Stimulated activated naive CD8-positive, alpha-beta T cell treated with anti-CD3 and anti-CD28 coated beads, Interleukin-15, Interleukin-2, amounts not matched to agents 100 ng/mL and 50 ng/mL, for 24 hours (primary cell): ENCODE data around the gene ASTN2.

Experiments used
- H3K27ac Mint-ChIP-seq: one replicate; pipeline ENCODE4 v1.8.0; 2021; ENCODE audit warnings: mild to moderate bottlenecking, mixed read lengths
- H3K27me3 Mint-ChIP-seq: one replicate; pipeline ENCODE4 v1.8.0; 2021; ENCODE audit warnings: mixed read lengths
- H3K36me3 Mint-ChIP-seq: one replicate; pipeline ENCODE4 v1.8.0; 2021; ENCODE audit warnings: low read depth, mixed read lengths
- H3K4me1 Mint-ChIP-seq: one replicate; pipeline ENCODE4 v1.8.0; 2021; ENCODE audit warnings: low read depth, mixed read lengths
- H3K4me3 Mint-ChIP-seq: one replicate; pipeline ENCODE4 v1.8.0; 2021; ENCODE audit warnings: mild to moderate bottlenecking, mixed read lengths
- H3K9me3 Mint-ChIP-seq: one replicate; pipeline ENCODE4 v1.8.0; 2021; ENCODE audit warnings: mixed read lengths

Gene ASTN2

GRCh38 chr9:117035546-117035945 lies 379.3 kb downstream of the ASTN2 start:
- Mint-ChIP-seq H3K4me3 (no peak overlapping the region), H3K9me3 (peaks cover 7% of the 10 kb centered on the region), H3K27ac (no peak overlapping the region), H3K36me3 (no peaks in the 10 kb centered on the region), H3K4me1 (no peaks in the 10 kb centered on the region), H3K27me3 (no peaks in the 10 kb centered on the region)

DNA sequence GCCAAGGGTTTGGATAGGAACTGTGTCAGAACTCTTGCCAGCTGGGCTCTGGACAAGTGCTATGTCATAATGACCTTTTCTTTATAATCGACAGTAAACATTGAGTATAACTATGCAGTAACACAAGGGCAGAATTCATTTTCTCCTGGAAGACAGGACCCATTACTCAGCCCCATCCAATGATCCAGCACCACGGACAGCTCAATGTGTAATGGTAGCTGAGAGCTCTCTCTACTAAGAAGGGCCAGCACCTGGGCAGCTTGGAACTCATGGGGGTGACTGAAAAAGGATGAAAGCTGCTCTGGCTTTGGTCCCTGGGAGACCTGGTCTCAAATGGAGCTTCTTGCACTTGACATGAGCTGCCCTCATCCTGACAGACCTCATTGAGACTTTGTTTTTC lies 380.0 kb downstream of the ASTN2 start:
- H3K9me3 Mint-ChIP-seq = peaks cover 7% of the 10 kb centered on the region
- H3K4me1 Mint-ChIP-seq = no peaks in the 10 kb centered on the region
- H3K4me3 Mint-ChIP-seq = no peak overlapping the region
- H3K27ac Mint-ChIP-seq = no peak overlapping the region
- H3K36me3 Mint-ChIP-seq = no peaks in the 10 kb centered on the region
- H3K27me3 Mint-ChIP-seq = no peaks in the 10 kb centered on the region

GRCh38 chr9:117030254-117030768 lies 384.5 kb downstream of the ASTN2 start:
- Mint-ChIP-seq H3K4me1 (no peaks in the 10 kb centered on the region), H3K27ac (no peak overlapping the region), H3K4me3 (no peak overlapping the region), H3K36me3 (no peaks in the 10 kb centered on the region), H3K27me3 (no peaks in the 10 kb centered on the region), H3K9me3 (peaks cover 13% of the 10 kb centered on the region)

GRCh38 chr9:117029341-117029740 lies 385.5 kb downstream of the ASTN2 start:
- Mint-ChIP-seq H3K4me1 (no peaks in the 10 kb centered on the region), H3K27me3 (no peaks in the 10 kb centered on the region), H3K9me3 (peaks cover 7% of the 10 kb centered on the region)

DNA sequence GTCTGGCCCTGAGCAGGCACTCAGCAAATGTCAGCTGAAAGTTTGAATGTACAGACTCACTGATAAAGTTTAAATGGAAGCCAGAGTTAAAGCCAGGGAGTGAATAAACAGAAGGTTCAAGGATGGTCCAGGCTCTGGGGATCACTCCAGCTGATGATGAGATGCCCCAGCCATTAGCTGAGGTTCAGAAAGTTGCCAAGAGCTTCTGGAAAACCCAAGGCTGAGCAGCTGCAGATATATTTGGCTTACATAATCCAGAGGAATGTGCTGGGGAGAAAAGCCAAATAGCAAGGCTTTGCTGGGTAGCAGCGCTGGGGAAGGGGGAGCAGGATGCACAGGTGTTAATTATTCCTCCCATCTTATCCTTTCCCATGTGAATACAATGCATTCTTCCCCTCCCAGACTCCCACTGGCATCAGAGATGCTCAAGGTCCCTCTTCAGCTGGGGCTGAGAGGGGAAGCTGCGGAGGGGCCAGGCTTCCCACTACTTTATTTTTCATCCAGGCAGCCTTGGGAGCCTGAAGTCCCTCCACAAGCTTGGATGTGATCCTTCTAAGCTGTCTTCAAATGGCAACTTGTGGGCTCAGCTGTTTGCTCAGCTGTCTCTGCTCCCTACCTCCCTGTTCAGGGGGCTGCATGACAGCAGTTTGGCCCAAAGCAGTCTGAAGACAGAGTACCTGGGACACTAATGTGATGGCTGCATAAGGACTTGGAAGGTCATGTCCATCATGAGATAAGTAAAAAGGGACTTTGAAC lies 386.6 kb downstream of the ASTN2 start:
- peaks cover 6% of the 10 kb centered on the region for H3K9me3 Mint-ChIP-seq
- no peaks in the 10 kb centered on the region for H3K4me1 Mint-ChIP-seq
- no peak overlapping the region for H3K27ac Mint-ChIP-seq
- H3K36me3 Mint-ChIP-seq = no peaks in the 10 kb centered on the region
- no peak overlapping the region for H3K4me3 Mint-ChIP-seq
- no peaks in the 10 kb centered on the region for H3K27me3 Mint-ChIP-seq

More at GRCh38 chr9:117029341-117029740, 385.5 kb downstream of the ASTN2 start:
- H3K27ac Mint-ChIP-seq = no peak overlapping the region
- no peaks in the 10 kb centered on the region for H3K36me3 Mint-ChIP-seq
- no peak overlapping the region for H3K4me3 Mint-ChIP-seq

DNA sequence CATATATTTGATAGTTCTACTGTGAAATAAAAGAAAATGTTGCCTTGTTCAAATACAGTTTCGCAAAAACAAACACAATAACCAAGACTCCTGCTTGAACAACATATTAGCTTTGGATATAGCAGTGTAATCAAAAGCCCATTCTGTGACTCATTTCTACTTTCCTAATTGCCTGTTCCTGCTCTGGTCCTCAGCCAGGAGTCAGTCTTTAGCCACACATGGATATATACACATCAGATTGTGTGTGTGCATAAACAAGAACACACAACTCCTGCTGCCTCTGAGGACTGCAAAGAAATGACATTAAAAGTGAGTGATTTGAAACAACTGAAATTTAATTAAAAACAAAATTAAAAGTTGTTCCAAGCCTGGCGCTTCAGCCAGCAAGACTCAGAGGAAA lies 393.0 kb downstream of the ASTN2 start:
- Mint-ChIP-seq H3K4me3 (no peak overlapping the region), H3K4me1 (no peaks in the 10 kb centered on the region), H3K27ac (no peak overlapping the region), H3K27me3 (no peaks in the 10 kb centered on the region), H3K9me3 (peaks cover 11% of the 10 kb centered on the region), H3K36me3 (no peaks in the 10 kb centered on the region)

DNA sequence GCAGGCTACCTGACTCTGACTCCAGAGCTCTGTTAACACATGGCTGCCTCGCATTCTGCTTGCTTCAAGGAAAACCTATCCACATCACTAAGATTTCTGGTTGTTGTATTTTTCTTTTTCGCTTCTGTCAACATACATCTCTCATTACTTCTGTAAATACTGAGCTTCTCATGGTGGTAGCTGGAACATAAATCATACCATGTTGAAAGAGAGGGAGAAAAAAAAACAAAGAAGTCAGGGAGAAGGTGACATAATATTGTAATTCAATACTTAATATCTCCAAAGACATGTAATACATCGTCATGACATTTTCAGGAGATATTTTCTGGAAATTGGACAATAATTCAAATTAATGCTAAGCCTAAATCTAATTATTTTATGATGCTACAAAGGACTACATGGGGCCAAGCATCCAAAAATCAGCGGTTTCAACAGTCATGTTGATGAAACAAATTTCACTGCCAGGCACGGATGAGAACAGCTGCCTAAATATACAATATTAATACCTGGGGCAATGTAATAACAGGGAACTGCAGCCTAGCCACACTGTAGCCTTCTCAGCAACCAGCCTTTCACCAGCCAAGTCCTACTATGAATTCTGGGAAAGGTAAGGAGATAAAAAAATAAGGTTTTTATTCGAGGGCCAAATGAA lies 395.8 kb downstream of the ASTN2 start:
- Mint-ChIP-seq H3K4me1 (no peaks in the 10 kb centered on the region), H3K9me3 (peaks cover 7% of the 10 kb centered on the region), H3K27ac (no peak overlapping the region), H3K4me3 (no peak overlapping the region), H3K27me3 (no peaks in the 10 kb centered on the region), H3K36me3 (no peaks in the 10 kb centered on the region)

DNA sequence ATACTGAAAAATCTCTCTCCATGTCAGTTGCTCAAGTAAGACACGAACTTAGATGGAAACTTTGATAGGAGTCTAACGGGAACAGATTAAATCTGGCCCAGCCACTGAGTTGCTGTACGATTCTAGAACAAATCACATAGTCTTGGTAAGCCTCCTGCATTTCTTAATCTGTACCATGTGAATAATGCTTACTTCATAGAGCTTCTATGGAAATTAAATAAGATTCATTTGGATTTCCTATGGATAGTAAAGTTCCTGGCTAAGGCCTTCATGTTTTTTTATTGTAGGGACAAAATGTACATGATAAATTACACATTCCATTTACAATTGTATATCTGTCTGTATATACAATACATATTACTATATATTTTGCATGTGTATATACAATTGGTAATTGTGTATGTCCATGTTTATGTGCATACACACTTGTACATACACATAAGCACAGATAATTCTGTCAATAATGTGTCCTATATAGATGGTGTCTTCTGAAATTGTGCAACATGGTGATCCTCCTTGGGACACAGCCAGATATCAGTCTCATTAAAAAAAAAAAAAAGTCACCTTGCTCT lies 397.4 kb downstream of the ASTN2 start:
- no peaks in the 10 kb centered on the region for H3K4me1 Mint-ChIP-seq
- peaks cover 4% of the 10 kb centered on the region for H3K9me3 Mint-ChIP-seq
- no peaks in the 10 kb centered on the region for H3K27me3 Mint-ChIP-seq
- no peaks in the 10 kb centered on the region for H3K36me3 Mint-ChIP-seq
- no peak overlapping the region for H3K27ac Mint-ChIP-seq
- no peak overlapping the region for H3K4me3 Mint-ChIP-seq

DNA sequence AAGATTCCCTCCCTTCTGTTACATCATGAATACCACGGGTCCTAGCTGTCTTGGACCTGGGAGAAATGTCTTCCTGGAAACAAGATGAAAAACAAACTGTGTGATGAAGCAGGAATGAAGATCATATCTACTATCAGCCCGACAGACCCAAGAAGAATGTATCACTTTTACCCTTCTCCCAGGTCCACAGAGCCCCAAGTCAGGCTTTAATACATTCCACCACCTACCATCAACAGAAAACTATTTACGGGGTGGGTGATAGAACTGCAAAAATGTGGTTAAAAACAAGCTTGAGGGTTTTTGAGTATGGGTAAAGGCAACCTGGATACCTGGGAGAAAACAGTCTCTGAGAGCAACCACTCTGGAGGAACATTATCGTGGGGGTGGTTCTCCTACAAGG lies 400.8 kb downstream of the ASTN2 start:
- peaks cover 3% of the 10 kb centered on the region for H3K9me3 Mint-ChIP-seq
- H3K27ac Mint-ChIP-seq = no peak overlapping the region
- no peaks in the 10 kb centered on the region for H3K4me1 Mint-ChIP-seq
- H3K36me3 Mint-ChIP-seq = no peaks in the 10 kb centered on the region
- H3K4me3 Mint-ChIP-seq = no peak overlapping the region
- no peaks in the 10 kb centered on the region for H3K27me3 Mint-ChIP-seq

- Mint-ChIP-seq H3K4me1 (no peaks in the 10 kb centered on the region), H3K27me3 (no peaks in the 10 kb centered on the region), H3K27ac (no peak overlapping the region), H3K9me3 (peaks cover 3% of the 10 kb centered on the region), H3K36me3 (no peaks in the 10 kb centered on the region), H3K4me3 (no peak overlapping the region)
Observed at GRCh38 chr9:117013440-117013995, 401.3 kb downstream of the ASTN2 start.

DNA sequence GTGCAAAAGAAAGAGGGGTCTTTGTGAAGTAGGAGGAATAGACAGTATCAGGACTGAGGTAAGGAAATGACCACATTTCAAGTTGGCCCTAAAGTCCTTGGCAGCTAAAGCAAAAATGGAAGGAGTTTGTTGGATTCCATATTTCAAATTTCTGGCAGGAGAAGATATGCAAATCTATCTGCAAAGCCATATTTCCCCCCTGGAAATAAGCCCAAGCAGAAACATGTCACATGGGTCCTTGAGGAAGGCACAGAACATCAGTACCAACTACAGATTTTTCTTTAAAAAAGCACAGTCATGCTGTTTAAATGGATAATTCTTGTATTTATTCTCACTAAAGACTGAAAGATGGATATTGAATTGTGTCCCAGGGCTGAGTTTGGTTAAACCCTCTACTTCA lies 404.8 kb downstream of the ASTN2 start:
- no peak overlapping the region for H3K4me3 Mint-ChIP-seq
- no peaks in the 10 kb centered on the region for H3K4me1 Mint-ChIP-seq
- H3K36me3 Mint-ChIP-seq = no peaks in the 10 kb centered on the region
- no peak overlapping the region for H3K27ac Mint-ChIP-seq
- peaks cover 3% of the 10 kb centered on the region for H3K9me3 Mint-ChIP-seq
- no peaks in the 10 kb centered on the region for H3K27me3 Mint-ChIP-seq

GRCh38 chr9:117008876-117009275 lies 406.0 kb downstream of the ASTN2 start:
- Mint-ChIP-seq H3K9me3 (peaks cover 4% of the 10 kb centered on the region), H3K4me1 (no peaks in the 10 kb centered on the region), H3K27ac (no peak overlapping the region), H3K27me3 (no peaks in the 10 kb centered on the region), H3K4me3 (no peak overlapping the region), H3K36me3 (no peaks in the 10 kb centered on the region)

- H3K4me1 Mint-ChIP-seq = no peaks in the 10 kb centered on the region
- H3K9me3 Mint-ChIP-seq = peaks cover 4% of the 10 kb centered on the region
- H3K36me3 Mint-ChIP-seq = no peaks in the 10 kb centered on the region
- H3K27ac Mint-ChIP-seq = no peak overlapping the region
- no peak overlapping the region for H3K4me3 Mint-ChIP-seq
- no peaks in the 10 kb centered on the region for H3K27me3 Mint-ChIP-seq
Observed at GRCh38 chr9:117008461-117008860, 406.4 kb downstream of the ASTN2 start.

- Mint-ChIP-seq H3K36me3 (no peaks in the 10 kb centered on the region), H3K27me3 (no peaks in the 10 kb centered on the region), H3K4me3 (no peak overlapping the region), H3K4me1 (no peaks in the 10 kb centered on the region), H3K27ac (no peak overlapping the region), H3K9me3 (peaks cover 11% of the 10 kb centered on the region)
Observed at GRCh38 chr9:117002686-117003085, 412.2 kb downstream of the ASTN2 start.

DNA sequence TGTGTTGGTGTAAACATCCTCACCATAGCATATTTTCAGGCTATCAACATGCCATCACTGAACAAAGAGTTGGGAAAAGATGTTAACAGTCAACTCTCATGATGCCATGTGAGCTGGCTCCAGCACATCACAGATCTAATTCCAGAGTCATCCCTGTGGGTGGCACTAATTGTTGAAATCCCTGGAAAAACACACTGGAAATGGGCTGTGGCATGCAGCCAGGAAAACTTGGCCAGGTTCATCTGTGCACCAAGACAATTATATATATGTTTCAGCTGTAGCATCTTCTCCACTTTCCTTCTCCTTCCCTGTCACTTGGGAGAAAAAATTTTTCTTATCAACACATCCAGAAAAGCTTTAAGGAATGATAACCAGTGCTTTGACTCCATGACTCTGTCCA lies 414.0 kb downstream of the ASTN2 start:
- Mint-ChIP-seq H3K27me3 (no peaks in the 10 kb centered on the region), H3K36me3 (no peaks in the 10 kb centered on the region), H3K9me3 (peaks cover 17% of the 10 kb centered on the region), H3K4me1 (no peaks in the 10 kb centered on the region), H3K27ac (no peak overlapping the region), H3K4me3 (no peak overlapping the region)
